GM21529 (cell line): ENCODE data around the gene VIT.

Experiments
- ATAC-seq: cut with Tn5 transposase; IDR thresholded peaks from one replicate; pipeline ENCODE4 v1.9.1; 2021; ENCODE audit not compliant: unreplicated experiment

The VIT gene

DNA sequence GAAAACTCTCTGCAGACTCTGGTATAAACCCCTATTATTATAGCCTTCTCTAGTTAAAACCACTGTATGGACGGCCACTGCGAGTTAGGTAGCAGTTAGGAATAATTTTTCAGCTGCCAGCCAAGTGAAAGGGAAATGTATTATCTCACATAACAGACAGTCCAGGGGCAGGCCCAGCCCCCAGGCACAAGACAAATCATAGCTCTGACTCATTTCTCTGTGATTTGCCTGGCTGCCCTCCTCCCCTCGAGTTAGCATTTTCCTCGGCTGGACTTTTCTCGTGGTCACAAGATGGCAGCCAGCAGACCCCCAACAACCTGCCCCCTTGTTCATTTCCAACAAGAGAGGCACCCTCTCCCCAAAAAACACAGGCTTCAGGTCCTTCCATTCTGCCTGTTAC, 10.5 kb downstream of the VIT start:
- no peak for ATAC-seq

DNA sequence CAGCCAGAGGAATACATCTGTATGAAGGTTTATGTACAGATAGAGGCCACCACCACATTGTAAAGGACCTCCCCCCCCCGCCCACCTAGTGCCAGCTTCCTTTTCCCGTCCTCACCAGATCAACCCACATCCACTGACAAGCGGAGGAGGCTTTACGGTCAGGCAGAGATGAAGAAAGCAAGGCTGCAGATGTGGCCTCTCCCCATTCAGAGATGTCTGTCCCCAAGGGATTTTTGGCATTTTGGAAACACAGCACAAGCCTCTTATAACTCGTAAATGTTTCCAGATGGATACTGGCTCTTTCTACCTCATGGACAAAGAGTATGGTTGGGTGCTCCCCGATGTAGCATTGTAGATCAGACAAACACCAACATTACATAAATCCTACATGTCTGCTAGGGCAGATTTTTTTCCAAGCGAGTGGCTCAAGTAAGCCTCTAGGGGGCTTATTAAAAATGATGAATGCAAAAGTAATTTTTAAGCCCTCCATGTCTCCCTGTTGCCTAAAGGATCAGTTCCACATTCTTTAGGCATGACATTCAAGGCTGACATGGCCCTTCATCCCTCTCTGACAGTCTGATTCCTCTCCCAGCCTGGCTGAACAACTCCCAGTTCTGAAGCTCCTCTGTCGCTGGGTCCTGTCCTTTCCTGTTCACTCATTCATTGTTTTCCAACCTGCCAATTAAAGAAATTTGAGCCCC, 11.7 kb downstream of the VIT start:
- no peak for ATAC-seq

DNA sequence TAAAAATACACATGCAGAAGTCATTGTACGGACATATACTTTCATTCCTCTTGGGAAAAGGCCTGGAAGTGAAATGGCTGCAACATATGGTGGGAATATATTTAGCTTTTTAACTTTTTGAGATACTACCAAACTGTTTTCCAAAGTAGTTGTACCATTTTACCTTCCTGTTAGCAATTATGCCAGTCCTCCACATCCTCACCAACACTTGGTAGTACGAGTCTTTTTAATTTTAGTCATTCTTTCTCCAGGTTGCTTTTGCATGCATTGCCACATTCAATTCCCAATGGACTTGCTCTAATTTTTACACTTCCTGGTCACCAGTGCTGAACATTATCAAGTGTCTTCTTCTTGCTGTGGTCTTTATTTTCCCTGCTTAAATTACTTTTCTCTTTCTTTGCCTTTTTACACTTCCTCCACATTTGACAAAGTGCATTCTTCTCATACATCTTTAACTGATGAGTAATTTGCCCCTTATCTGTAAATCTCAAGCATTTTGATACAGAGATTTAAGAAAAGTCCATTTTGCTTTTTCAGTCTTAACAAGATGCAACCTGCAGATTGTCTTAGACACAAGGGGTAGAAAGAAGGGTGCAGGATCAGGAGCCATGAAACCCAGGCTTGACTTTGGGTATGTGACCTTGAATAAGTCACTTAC, 14.5 kb downstream of the VIT start:
- ATAC-seq: no peak

DNA sequence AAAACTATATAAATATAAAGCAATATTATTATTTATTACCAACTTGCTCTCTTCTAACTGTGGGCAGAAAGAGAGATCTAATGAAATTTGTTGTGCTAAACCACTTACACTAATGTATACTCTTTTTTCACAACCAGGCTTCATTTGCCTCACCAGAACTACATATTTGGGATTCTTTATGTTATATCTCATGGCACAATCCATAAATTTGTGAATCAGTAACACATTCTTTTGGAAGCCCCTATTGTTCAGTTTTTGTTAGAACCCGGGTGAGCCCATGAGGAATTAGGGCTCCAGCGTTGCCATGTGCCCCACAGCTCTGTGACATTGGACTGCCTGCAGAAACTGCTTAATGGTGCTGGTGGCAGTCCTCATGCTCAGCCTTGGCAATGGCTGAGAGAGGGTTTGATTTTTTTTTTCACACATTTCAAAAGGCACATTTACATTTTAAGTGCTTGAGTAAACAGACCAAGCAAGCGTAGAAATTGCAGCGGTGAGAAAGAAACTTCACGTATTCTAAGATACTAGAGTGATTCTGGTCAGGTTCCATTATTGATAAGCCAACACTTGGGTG, 15.3 kb downstream of the VIT start:
- no peak for ATAC-seq

DNA sequence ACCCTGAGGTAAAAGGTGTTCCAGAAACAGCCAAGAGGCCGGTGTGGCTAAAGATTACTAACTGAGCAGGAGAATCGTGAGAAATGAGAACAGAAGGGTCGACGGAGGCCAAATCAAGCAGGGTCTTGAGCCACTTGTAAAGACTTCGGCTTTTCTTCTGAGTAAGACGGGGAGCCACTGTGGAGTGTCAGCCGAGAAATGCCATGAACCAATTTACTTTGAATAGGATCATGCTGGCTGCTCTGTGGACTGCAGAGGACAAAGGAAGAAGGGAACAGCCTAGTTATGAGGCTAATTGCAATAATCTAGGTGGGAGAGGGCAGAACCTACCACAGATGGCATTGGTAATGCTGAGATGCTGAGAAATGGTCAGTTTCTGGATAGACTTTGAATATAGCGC, 16.8 kb downstream of the VIT start:
- ATAC-seq: no peak

DNA sequence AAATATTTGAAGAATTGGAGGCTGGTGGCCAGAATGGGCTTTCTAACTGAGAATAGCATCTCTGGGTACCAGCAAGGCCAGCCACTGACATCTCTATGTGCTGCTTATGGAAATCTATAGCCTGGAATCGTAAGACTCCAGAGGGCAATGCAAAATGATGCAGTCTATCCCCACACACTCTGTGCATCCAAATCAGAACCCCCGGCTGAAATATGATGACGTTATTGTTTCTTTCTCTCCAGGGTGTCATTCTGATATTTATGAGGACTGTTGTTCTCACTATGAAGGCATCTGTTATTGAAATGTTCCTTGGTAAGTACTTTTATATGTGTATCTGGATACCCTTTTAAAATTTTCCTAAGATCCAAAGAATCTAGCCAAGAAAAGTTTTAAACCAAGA, 19.6 kb downstream of the VIT start:
- ATAC-seq: no peak

DNA sequence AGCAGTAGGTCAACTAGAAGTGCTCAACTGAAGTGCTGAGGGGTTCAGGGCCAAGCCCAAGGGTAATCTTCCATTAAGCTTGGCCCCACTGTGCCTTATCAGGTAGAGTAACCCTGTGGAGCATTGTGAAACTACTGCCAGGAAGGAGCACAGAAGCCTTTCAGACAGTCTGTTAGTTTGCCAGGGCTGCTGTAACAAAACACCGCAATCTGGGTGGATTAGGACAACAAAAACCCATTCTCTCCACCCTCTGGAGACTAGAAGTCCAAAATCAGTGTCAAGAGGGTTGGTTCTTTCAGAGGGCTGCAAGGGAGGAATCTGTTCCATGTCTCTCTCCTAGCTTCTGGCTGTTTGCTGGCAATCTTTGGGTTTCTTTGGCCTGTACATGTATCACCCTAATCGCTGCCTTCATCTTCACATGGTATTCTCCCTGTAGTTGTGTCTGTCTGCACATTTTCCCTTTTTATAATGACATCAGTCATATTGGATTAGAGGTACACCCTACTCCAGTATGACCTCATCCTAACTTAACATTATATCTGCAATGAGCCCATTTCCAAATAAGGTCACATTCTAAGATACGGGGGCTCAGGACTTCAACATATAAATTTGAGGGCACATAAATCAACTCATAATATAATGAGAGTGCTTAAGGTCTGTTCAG, 21.2 kb downstream of the VIT start:
- no peak for ATAC-seq

DNA sequence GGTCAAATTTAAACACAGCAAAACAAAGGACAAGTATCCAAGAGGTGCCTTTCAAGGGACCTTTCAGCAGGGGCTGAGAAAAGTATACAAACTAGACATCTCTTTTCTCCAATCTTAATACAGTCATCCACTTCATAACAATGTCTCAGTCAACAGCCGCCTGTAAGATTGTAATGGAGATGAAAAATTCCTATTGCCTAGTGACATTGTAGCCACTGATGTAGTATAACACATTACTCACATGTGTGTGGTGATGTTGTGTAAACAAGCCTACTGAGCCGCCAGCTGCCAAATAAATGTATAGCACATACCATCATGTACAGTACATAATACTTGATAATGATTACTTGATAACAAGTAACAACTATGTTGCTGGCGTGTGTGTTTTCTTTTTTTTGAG, 31.0 kb downstream of the VIT start:
- ATAC-seq: no peak

DNA sequence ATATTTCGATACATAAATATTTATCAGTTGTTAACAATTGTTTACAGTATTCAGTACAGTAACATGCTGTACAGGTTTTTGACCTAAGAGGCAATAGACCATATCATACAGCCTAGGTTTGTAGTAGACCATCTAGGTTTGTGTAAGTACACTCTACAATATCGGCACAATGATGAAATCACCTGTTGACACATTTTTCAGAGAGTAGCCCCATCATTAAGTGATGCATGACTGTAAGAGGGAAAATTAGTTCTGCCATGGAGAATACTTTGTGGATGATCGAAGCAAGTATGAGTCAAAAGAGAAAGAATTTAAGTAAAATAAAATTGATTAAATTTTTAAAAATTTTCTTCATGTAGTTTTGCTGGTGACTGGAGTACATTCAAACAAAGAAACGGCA, 32.6 kb downstream of the VIT start:
- ATAC-seq: no peak

DNA sequence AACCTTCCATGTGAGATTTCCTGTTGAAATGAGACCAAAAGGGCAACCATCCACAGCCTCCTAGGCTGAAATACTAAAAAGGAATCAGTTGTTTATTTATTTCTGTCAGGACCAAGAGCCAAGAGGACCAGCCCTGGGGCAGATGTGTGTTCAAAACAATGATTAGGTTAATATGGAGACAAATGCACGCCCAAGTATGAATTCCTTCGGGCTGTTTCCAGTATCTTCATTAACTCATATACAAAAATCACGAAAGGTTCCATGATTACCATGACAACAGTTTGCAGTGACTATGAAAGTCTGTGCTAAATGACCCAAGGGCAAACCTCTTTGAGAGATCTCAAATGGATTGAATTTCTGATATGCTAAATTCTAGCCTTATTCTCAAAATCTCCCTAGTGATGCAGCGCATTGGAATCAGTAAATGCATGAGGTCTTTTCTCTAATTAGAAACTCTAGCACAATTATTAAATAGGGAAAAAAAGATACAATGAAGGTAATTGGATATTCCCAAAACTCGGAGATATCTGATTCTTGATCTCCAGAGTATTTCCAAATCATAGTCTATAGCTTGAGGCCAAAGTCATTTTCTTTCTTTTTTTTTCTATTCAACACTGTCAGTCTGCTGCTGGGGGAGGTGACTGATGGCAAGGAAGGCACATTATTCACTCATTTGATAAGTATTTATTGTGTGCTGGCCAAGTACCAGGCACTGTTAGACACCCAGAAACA, 35.6 kb downstream of the VIT start:
- no peak for ATAC-seq

DNA sequence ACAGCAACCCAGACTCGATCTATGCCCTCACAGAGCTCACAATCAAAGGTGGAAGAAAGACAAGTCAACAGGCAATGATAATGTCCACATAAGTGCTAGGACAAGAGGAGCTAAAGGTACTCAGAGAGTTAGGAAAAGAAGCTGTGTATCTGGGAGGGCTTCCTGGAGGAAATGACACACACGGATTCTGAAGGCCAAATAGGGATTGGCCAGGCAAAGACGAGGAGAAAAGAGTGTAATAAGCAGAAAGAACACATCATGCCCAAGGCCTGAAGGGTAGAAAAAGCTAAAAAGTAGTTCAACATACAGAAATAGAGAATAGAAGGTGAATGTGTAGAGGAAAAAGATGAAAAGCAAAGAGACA, 36.1 kb downstream of the VIT start:
- no peak for ATAC-seq

DNA sequence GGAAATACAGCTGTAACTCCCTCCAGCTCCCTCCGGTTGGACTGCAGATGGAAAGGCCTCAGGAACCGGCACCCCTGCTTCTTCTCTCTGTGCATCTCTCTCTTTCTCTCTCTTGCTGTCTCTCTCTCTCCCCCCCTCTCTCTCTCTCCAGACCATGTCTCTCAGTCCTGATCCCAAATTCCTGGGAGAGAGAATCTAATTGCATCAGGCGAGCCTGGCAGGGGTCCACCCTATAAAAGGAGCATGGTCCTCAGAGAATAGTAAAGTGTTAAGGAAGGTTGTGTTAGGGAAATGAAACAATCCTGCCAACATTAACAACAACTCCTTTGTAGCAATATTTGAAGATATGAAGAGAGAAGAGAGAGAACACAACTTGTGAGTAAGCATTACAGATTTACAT, 36.7 kb downstream of the VIT start:
- ATAC-seq: no peak

DNA sequence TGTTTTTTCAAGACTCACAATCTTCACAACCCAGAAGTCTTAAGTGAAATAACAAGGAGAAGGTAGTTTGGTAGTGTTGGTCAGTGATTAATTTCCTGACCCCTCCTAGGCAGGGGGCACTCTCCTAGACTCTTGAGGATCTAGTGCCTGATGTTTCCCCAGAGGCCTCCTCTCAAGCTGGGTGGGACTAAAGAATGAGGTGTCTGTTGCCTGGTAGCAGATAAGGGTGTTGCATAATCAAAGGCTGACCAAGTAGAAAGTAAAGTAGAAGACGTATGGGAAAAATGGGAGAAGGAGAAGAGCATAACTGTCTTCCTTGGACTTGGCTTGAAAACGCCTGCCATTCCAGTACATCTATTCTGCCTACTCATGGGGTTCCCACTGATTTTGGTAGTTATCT, 37.8 kb downstream of the VIT start:
- ATAC-seq: no peak

DNA sequence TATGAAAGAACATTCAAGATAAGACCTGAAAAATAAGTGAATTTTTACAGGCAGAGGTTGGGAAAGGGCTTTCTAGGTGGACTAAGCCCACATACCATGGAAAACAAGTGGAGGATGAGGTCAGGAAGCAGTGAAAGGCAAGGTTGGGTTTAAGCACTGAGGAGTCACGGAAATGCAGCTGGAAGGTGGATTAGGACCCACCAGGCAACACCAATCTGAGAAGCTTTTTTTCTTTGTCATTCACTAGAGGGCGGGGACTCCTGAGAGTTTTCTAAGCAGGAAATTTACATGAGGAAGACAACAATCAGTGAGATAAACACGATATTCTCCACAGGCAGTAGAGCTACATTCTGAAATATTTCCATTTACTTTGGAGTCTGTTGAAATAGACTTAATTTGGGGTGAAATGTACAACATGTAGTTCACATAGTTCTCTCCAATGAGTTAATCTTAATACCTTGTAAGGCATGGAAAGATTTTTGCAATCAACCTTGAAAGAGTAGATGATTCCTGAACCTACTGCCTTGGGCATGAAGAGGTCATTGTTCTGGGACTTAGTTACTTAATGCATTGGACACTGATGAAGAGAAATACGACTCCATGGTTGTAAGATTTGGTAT, 40.7 kb downstream of the VIT start:
- ATAC-seq: no peak

DNA sequence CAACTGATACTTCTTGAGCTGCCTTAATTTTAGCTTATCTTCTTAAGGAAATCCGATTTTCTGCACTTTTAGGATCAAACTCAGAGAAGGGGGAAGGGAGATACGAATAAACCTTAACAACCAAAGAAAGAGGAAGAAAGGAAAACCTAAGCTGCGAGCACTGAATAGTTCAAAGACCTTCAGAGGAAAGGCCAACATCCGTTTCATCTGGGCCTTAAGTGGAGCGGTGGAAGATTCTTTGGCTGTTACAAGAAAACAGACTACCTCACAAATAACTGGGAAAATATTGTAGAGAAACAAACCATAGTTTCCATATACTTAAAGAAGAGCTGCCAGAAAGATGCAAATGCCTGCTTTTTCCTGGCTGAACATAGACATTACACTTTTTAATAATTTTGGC, 43.6 kb downstream of the VIT start:
- no peak for ATAC-seq

DNA sequence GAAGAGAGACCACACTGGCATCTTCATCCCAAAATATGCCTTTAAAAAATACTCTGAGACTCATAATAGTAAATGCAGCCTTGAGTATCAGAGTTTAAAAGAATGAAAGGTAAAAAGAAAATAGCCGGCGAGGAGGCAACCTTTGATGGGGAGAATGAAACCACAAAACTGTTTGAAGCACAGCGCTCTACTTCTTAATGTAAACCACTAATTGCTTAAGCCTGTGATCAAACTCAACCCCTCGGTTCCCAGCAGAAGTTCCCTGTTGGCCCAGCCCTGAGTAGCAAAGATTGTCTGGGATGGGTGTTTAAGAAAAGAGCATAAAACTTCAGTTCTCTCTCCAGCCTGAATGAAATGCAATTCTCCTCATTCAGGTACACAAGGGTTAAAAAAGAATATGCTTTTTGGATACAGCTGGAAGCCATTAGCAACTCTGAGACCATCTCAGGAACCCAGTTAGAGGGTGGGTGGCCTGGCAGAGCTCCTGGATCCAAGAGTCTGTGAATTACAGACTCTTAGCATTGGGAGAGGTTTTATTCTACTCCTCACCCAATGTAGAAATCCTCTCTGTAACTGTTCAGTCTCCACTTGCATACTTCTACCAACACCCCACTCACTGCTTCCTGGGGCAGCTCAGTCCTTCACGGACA, 44.8 kb downstream of the VIT start:
- ATAC-seq: no peak

DNA sequence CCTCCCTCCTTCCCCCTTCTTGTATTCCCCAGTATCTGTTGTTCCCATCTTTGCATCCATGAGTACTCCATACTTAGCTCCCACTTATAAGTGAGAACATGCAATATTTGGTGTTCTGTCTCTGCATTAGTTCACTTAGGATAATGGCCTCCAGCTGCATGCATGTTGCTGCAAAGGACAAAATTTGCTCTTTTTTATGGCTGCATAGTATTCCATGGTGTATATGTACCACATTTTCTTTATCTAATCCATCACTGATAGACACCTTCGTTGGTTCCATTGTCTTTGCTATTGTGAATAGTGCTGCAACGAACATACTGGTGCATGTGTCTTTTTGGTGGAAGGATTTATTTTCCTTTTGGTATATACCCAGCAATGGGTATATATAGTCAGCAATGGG, 47.4 kb downstream of the VIT start:
- ATAC-seq: no peak

DNA sequence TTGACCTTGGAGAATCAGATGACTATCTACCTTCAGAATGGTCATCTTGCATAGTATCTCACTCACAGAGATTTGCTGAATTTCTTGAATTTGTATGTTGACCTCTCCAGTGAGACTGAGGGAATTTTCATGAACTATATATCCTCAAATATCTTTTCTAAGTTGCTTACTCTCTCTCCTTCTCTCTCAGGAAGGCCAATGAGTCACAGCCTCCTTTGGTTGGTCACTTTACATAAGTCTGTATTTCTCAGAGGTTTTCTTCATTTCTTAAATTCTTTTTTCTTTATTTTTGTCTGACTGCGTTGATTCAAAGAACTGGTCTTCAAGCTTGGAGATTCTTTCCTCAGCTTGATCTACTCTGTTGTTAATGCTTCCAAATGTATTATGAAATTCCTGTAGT, 51.7 kb downstream of the VIT start:
- ATAC-seq: no peak

DNA sequence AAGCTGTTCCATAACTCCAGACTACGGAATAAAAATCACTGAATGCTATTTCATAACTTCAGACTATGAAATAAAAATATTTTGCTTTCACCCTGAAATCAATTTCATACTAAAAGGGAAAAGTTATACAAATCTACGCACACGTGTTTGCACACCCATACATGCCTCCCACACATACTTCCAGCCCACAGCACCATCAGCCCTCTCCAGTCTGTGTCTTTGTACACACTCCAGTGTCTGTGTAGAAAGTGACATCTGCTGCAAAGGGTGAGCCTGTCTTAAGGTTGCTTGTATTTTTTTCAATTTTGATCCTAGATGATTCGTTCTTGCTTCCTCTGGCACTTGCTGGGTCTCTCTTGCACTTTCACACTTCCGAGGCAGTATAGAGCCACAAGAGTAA, 53.6 kb downstream of the VIT start:
- ATAC-seq: no peak

DNA sequence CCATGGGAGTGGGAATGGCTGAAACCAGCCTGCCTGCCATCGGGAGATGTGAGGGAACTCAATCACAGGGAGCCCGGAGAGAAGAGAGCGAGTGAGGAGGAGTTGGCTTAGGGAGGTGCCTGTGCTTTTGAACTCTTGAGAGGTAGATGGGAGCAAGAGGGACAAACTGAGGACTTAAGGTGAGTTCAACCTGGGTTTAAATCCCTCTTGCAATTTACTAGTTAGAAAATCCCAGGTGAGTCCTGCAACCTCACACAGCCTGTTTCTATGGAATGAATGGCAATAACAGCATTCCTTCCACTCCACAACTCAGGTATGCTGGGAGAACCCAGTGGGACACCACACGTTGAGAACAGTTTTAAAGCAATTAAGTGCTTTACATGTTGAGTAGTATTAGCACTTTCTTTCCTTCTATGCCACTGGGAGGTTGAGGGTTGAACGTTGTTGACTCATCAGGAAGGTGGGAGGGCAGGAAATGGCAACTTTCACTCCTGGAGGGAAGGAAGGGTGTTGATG, 57.3 kb downstream of the VIT start:
- no peak for ATAC-seq
